Measurements from ENCODE around the gene JAKMIP1. TPM values are rescaled to one million over a fixed set of nuclear protein-coding genes. Genes with fewer than 3 reads are reported as not detected.

The JAKMIP1 gene
- total RNA-seq, 1 donor from 2014 or later: not detected

- H3K9me3 Mint-ChIP-seq (ENCODE audit: unreplicated experiment): no peaks in the 10 kb centered on the region
Measured at GRCh38 chr4:6044276-6044675, 156.1 kb downstream of the JAKMIP1 start.

GRCh38 chr4:6043843-6044242 is 156.5 kb downstream of the JAKMIP1 start:
- TF ChIP-seq CTCF (IDR thresholded peaks at IDR 0.05; ENCODE audit: unreplicated experiment): no peak
- H3K36me3 Mint-ChIP-seq (ENCODE audit: low read depth, unreplicated experiment): no peaks in the 10 kb centered on the region
- H3K27ac Mint-ChIP-seq (ENCODE audit: unreplicated experiment): no peak overlapping the region
- no peak overlapping the region for H3K4me3 Mint-ChIP-seq (ENCODE audit: unreplicated experiment)
- H3K4me1 Mint-ChIP-seq (ENCODE audit: unreplicated experiment): peaks cover 8% of the 10 kb centered on the region
- DNase-seq (ENCODE audit: low spot score): no peak
- peaks cover 9% of the 10 kb centered on the region for H3K27me3 Mint-ChIP-seq (ENCODE audit: unreplicated experiment)
- no peaks in the 10 kb centered on the region for H3K9me3 Mint-ChIP-seq (ENCODE audit: unreplicated experiment)

More at GRCh38 chr4:6044276-6044675, 156.1 kb downstream of the JAKMIP1 start:
- peaks cover 8% of the 10 kb centered on the region for H3K27me3 Mint-ChIP-seq (ENCODE audit: unreplicated experiment)
- H3K4me3 Mint-ChIP-seq (ENCODE audit: unreplicated experiment): no peak overlapping the region
- no peak for DNase-seq (ENCODE audit: low spot score)
- H3K36me3 Mint-ChIP-seq (ENCODE audit: low read depth, unreplicated experiment): no peaks in the 10 kb centered on the region
- H3K27ac Mint-ChIP-seq (ENCODE audit: unreplicated experiment): no peak overlapping the region
- no peak for TF ChIP-seq CTCF (IDR thresholded peaks at IDR 0.05; ENCODE audit: unreplicated experiment)
- H3K4me1 Mint-ChIP-seq (ENCODE audit: unreplicated experiment): peaks cover 8% of the 10 kb centered on the region

GRCh38 chr4:6043188-6043587 is 157.2 kb downstream of the JAKMIP1 start:
- no peak for TF ChIP-seq CTCF (IDR thresholded peaks at IDR 0.05; ENCODE audit: unreplicated experiment)
- H3K4me1 Mint-ChIP-seq (ENCODE audit: unreplicated experiment): peaks cover 3% of the 10 kb centered on the region
- H3K27me3 Mint-ChIP-seq (ENCODE audit: unreplicated experiment): peaks cover 10% of the 10 kb centered on the region
- no peak overlapping the region for H3K4me3 Mint-ChIP-seq (ENCODE audit: unreplicated experiment)
- no peak overlapping the region for H3K27ac Mint-ChIP-seq (ENCODE audit: unreplicated experiment)
- no peaks in the 10 kb centered on the region for H3K36me3 Mint-ChIP-seq (ENCODE audit: low read depth, unreplicated experiment)
- H3K9me3 Mint-ChIP-seq (ENCODE audit: unreplicated experiment): no peaks in the 10 kb centered on the region
- DNase-seq (ENCODE audit: low spot score): no peak

- Mint-ChIP-seq H3K36me3 (ENCODE audit: low read depth, unreplicated experiment) (no peaks in the 10 kb centered on the region), H3K9me3 (ENCODE audit: unreplicated experiment) (no peaks in the 10 kb centered on the region), H3K4me3 (ENCODE audit: unreplicated experiment) (no peak overlapping the region), H3K27ac (ENCODE audit: unreplicated experiment) (no peak overlapping the region), H3K27me3 (ENCODE audit: unreplicated experiment) (peaks cover 10% of the 10 kb centered on the region), H3K4me1 (ENCODE audit: unreplicated experiment) (no peaks in the 10 kb centered on the region)
- no peak for TF ChIP-seq CTCF (IDR thresholded peaks at IDR 0.05; ENCODE audit: unreplicated experiment)
- no peak for DNase-seq (ENCODE audit: low spot score)
Measured at GRCh38 chr4:6042293-6043063, 157.9 kb downstream of the JAKMIP1 start.

- Mint-ChIP-seq H3K36me3 (ENCODE audit: low read depth, unreplicated experiment) (no peaks in the 10 kb centered on the region), H3K4me1 (ENCODE audit: unreplicated experiment) (no peaks in the 10 kb centered on the region), H3K27ac (ENCODE audit: unreplicated experiment) (no peak overlapping the region), H3K9me3 (ENCODE audit: unreplicated experiment) (no peaks in the 10 kb centered on the region), H3K27me3 (ENCODE audit: unreplicated experiment) (peaks cover 10% of the 10 kb centered on the region), H3K4me3 (ENCODE audit: unreplicated experiment) (no peak overlapping the region)
- DNase-seq (ENCODE audit: low spot score): no peak
- TF ChIP-seq CTCF (IDR thresholded peaks at IDR 0.05; ENCODE audit: unreplicated experiment): peak; percentile 21
Measured at GRCh38 chr4:6041800-6042199, 158.5 kb downstream of the JAKMIP1 start.
